ENCODE data around the gene BCL7A. TPM values are rescaled to one million over a fixed set of nuclear protein-coding genes. Genes with fewer than 3 reads are reported as not detected.

BCL7A gene
- polyA plus RNA-seq, 5 donors: 13.9 to 17.9 (median 16.6) TPM

- peak in 1 of 2 donors; percentile 62 for DNase-seq
Observed at GRCh38 chr12:122072031-122072970, 50.6 kb downstream of the BCL7A start.

GRCh38 chr12:122073815-122074214 lies 52.1 kb downstream of the BCL7A start:
- no peak for DNase-seq

GRCh38 chr12:122076743-122077495 lies 55.2 kb downstream of the BCL7A start:
- no peak for DNase-seq

- DNase-seq: peak; percentile 93 to 94
Observed at GRCh38 chr12:122078141-122079032, 56.7 kb downstream of the BCL7A start, which contains the start of gene MLXIP. Gene MLXIP, plus strand, starts transcription at chr12:122078756. Its CDS starts 98 bp downstream, at chr12:122078854.

GRCh38 chr12:122079033-122079531 lies 57.4 kb downstream of the BCL7A start:
- no peak for DNase-seq

GRCh38 chr12:122079532-122080081 lies 57.9 kb downstream of the BCL7A start:
- no peak for DNase-seq

- no peak for DNase-seq
Observed at GRCh38 chr12:122080149-122081082, 58.7 kb downstream of the BCL7A start.

- no peak for DNase-seq
Observed at GRCh38 chr12:122081083-122081696, 59.5 kb downstream of the BCL7A start.

- DNase-seq: peak; percentile 86 to 91
Observed at GRCh38 chr12:122081697-122082221, 60.1 kb downstream of the BCL7A start.

- no peak for DNase-seq
Observed at GRCh38 chr12:122082621-122083356, 61.1 kb downstream of the BCL7A start.

- DNase-seq: no peak
Observed at GRCh38 chr12:122084857-122085405, 63.2 kb downstream of the BCL7A start.

GRCh38 chr12:122085591-122085990 lies 63.9 kb downstream of the BCL7A start:
- DNase-seq: no peak

- DNase-seq: no peak
Observed at GRCh38 chr12:122086116-122086515, 64.4 kb downstream of the BCL7A start.

GRCh38 chr12:122086641-122087285 lies 65.1 kb downstream of the BCL7A start:
- no peak for DNase-seq

GRCh38 chr12:122087431-122088178 lies 65.9 kb downstream of the BCL7A start:
- DNase-seq: no peak

GRCh38 chr12:122088179-122088810 lies 66.6 kb downstream of the BCL7A start:
- no peak for DNase-seq

Measured in right lung (tissue), 5 donors.